Measurements from ENCODE around the gene FAM168B.
"Not testable (repeated sequence)": the region's sequence is repeated elsewhere in the genome, so short reads cannot be mapped to it uniquely, and the experiment has no call there.

Gene FAM168B

GRCh38 chr2:131077182-131077846 lies 15.9 kb downstream of the FAM168B start:
- TF ChIP-seq CTCF (IDR thresholded peaks at IDR 0.05; ENCODE audit: extremely low read depth, missing control alignments): no peak
- DNase-seq (ENCODE audit: low spot score): no peak

GRCh38 chr2:131076707-131077106 lies 16.6 kb downstream of the FAM168B start:
- no peak for DNase-seq (ENCODE audit: low spot score)
- no peak for TF ChIP-seq CTCF (IDR thresholded peaks at IDR 0.05; ENCODE audit: extremely low read depth, missing control alignments)

- not testable (repeated sequence) for DNase-seq (ENCODE audit: low spot score)
These were observed 17.7 kb downstream of the FAM168B start for GRCh38 chr2:131075578-131075977.

GRCh38 chr2:131068172-131068571 lies 25.1 kb downstream of the FAM168B start:
- DNase-seq (ENCODE audit: low spot score): not testable (repeated sequence)

GRCh38 chr2:131067465-131068125 lies 25.7 kb downstream of the FAM168B start:
- TF ChIP-seq CTCF (IDR thresholded peaks at IDR 0.05; ENCODE audit: extremely low read depth, missing control alignments): no peak
- no peak for DNase-seq (ENCODE audit: low spot score)

- DNase-seq (ENCODE audit: low spot score): no peak
- TF ChIP-seq CTCF (IDR thresholded peaks at IDR 0.05; ENCODE audit: extremely low read depth, missing control alignments): no peak
These were observed 28.4 kb downstream of the FAM168B start for GRCh38 chr2:131064589-131065512.

- no peak for TF ChIP-seq CTCF (IDR thresholded peaks at IDR 0.05; ENCODE audit: extremely low read depth, missing control alignments)
- DNase-seq (ENCODE audit: low spot score): no peak
These were observed 29.6 kb downstream of the FAM168B start for GRCh38 chr2:131063501-131064283.
